ENCODE measurements around the gene CAPN9.

- TF ChIP-seq FOXM1 (IDR thresholded peaks at IDR 0.05; ENCODE audit: borderline replicate concordance, low read depth) (no peak), USF1 (IDR thresholded peaks at IDR 0.05) (no peak)
- TF ChIP-seq, protein P1, sequence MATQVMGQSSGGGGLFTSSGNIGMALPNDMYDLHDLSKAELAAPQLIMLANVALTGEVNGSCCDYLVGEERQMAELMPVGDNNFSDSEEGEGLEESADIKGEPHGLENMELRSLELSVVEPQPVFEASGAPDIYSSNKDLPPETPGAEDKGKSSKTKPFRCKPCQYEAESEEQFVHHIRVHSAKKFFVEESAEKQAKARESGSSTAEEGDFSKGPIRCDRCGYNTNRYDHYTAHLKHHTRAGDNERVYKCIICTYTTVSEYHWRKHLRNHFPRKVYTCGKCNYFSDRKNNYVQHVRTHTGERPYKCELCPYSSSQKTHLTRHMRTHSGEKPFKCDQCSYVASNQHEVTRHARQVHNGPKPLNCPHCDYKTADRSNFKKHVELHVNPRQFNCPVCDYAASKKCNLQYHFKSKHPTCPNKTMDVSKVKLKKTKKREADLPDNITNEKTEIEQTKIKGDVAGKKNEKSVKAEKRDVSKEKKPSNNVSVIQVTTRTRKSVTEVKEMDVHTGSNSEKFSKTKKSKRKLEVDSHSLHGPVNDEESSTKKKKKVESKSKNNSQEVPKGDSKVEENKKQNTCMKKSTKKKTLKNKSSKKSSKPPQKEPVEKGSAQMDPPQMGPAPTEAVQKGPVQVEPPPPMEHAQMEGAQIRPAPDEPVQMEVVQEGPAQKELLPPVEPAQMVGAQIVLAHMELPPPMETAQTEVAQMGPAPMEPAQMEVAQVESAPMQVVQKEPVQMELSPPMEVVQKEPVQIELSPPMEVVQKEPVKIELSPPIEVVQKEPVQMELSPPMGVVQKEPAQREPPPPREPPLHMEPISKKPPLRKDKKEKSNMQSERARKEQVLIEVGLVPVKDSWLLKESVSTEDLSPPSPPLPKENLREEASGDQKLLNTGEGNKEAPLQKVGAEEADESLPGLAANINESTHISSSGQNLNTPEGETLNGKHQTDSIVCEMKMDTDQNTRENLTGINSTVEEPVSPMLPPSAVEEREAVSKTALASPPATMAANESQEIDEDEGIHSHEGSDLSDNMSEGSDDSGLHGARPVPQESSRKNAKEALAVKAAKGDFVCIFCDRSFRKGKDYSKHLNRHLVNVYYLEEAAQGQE (IDR thresholded peaks at IDR 0.05; ENCODE audit: low read depth) = no peak
Observed at GRCh38 chr1:230743899-230744298, 3.3 kb upstream of the CAPN9 start.

All from Ishikawa (cell line).